Chondrocyte (in vitro differentiated cells): ENCODE results near the gene GRB7. TPM values are rescaled to one million over a fixed set of nuclear protein-coding genes. Genes with fewer than 3 reads are reported as not detected.

Source experiments
- DNase-seq: peaks from one replicate; pipeline ENCODE4 v3.0.0; 2021; ENCODE audit warnings: mixed read lengths, low spot score
- H3K27ac Mint-ChIP-seq: one replicate; pipeline ENCODE4 v1.8.0; 2021; ENCODE audit warnings: mild to moderate bottlenecking, moderate library complexity, mixed read lengths; ENCODE audit not compliant: unreplicated experiment
- H3K27me3 Mint-ChIP-seq: 2 replicates; pipeline ENCODE4 v1.8.0; 2021; ENCODE audit warnings: low read depth, mixed read lengths
- H3K36me3 Mint-ChIP-seq: 2 replicates; pipeline ENCODE4 v1.8.0; 2021; ENCODE audit warnings: low read depth, mixed read lengths
- H3K4me1 Mint-ChIP-seq: 2 replicates; pipeline ENCODE4 v1.8.0; 2021; ENCODE audit warnings: low read depth, mild to moderate bottlenecking, mixed read lengths
- H3K4me3 Mint-ChIP-seq: one replicate; pipeline ENCODE4 v1.8.0; 2021; ENCODE audit warnings: mild to moderate bottlenecking, moderate library complexity, mixed read lengths; ENCODE audit not compliant: unreplicated experiment
- H3K9me3 Mint-ChIP-seq: 2 replicates; pipeline ENCODE4 v1.8.0; 2021; ENCODE audit warnings: low read depth, mixed read lengths
- total RNA-seq: library from RNA; stranded (reverse); gene quantifications from 3 replicates; pipeline ENCODE4 v1.2.1, GENCODE V29; 2021
- TF ChIP-seq, protein P1 (sequence below): fragments of 200-600 bp; sonication (generic); IDR thresholded peaks from 2 replicates; pipeline ENCODE4 v1.5.0; 2021; ENCODE audit warnings: antibody characterized with exemption, mild to moderate bottlenecking, moderate library complexity

GRB7 gene
- total RNA-seq, 1 donor from 2014 or later, result not detected

DNA sequence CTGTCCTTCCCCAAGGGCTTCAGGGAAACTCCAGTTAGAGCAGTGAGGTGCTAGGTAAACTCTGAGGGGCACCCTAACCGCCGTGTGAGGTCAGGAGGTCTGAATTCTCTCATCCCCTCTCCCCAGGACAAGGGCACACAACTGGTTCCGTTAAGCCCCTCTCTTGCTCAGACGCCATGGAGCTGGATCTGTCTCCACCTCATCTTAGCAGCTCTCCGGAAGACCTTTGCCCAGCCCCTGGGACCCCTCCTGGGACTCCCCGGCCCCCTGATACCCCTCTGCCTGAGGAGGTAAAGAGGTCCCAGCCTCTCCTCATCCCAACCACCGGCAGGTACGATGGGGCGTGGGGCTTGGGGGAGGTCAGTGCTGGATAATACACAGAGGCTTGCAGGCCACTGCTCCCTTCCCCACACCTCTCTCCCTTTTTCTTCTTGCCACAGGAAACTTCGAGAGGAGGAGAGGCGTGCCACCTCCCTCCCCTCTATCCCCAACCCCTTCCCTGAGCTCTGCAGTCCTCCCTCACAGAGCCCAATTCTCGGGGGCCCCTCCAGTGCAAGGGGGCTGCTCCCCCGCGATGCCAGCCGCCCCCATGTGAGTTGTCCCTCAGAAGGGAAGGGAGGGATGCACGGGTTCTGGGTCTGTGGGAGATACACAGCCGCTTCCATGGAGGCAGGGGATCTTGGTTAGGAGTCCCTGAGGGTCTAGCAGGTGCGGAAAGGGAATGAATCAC, 4.6 kb downstream of the GRB7 start:
- no peaks in the 10 kb centered on the region for H3K9me3 Mint-ChIP-seq
- peaks cover 27% of the 10 kb centered on the region for H3K4me1 Mint-ChIP-seq
- no peak overlapping the region for H3K27ac Mint-ChIP-seq
- no peak overlapping the region for H3K4me3 Mint-ChIP-seq
- H3K36me3 Mint-ChIP-seq, result no peaks in the 10 kb centered on the region
- peaks cover 14% of the 10 kb centered on the region for H3K27me3 Mint-ChIP-seq
- TF ChIP-seq, protein P1, sequence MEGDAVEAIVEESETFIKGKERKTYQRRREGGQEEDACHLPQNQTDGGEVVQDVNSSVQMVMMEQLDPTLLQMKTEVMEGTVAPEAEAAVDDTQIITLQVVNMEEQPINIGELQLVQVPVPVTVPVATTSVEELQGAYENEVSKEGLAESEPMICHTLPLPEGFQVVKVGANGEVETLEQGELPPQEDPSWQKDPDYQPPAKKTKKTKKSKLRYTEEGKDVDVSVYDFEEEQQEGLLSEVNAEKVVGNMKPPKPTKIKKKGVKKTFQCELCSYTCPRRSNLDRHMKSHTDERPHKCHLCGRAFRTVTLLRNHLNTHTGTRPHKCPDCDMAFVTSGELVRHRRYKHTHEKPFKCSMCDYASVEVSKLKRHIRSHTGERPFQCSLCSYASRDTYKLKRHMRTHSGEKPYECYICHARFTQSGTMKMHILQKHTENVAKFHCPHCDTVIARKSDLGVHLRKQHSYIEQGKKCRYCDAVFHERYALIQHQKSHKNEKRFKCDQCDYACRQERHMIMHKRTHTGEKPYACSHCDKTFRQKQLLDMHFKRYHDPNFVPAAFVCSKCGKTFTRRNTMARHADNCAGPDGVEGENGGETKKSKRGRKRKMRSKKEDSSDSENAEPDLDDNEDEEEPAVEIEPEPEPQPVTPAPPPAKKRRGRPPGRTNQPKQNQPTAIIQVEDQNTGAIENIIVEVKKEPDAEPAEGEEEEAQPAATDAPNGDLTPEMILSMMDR, result no peak
- DNase-seq, result peak; percentile 58

DNA sequence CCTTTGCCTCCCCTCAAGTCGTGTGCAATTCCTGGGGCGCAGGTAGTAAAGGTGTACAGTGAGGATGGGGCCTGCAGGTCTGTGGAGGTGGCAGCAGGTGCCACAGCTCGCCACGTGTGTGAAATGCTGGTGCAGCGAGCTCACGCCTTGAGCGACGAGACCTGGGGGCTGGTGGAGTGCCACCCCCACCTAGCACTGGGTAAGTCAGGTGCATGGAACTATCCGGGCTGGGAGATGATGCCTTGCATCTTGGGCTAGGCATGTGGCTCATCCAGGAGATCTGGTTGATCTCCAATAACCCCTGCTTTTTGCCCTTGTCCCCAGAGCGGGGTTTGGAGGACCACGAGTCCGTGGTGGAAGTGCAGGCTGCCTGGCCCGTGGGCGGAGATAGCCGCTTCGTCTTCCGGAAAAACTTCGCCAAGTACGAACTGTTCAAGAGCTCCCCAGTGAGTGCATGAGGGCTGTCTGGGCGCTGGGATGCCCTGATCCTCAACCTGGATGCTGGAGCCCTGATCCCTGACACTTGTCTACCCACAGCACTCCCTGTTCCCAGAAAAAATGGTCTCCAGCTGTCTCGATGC, 5.2 kb downstream of the GRB7 start:
- no peak overlapping the region for H3K27ac Mint-ChIP-seq

DNA sequence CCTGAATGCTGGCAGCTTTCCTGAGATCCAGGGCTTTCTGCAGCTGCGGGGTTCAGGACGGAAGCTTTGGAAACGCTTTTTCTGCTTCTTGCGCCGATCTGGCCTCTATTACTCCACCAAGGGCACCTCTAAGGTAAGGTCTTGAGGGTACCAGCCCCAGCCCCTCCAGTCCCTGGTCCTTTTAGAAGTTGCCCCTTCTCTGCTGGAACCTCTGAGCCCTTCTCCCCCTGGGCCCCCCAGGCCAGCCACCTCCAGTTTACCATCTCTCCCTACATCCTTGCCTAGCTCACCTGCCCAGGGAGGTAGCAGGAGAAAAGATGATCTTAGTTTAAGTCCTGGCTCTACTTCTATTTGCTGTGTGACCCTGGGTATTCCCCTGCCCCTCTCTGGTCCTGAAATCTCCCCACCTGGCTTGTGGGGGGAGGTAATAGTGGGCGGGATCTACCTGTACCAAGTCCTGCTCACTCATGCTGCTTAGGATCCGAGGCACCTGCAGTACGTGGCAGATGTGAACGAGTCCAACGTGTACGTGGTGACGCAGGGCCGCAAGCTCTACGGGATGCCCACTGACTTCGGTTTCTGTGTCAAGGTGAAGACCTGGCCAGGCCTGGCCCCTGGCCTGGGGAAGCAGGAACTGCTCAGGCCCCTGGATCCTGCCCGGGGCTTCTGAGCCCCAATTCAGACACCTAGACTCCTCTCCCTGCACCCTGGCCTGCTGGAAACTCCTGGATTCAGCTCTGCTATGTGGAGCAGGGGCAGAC, 6.5 kb downstream of the GRB7 start:
- peak; percentile 68 for DNase-seq
- Mint-ChIP-seq H3K36me3 (no peaks in the 10 kb centered on the region), H3K9me3 (no peaks in the 10 kb centered on the region), H3K4me1 (peaks cover 18% of the 10 kb centered on the region), H3K4me3 (no peak overlapping the region), H3K27ac (no peak overlapping the region), H3K27me3 (peaks cover 10% of the 10 kb centered on the region)
- TF ChIP-seq, protein P1, result no peak

More for the DNA sequence above, 5.2 kb downstream of the GRB7 start:
- H3K4me1 Mint-ChIP-seq, result peaks cover 27% of the 10 kb centered on the region
- TF ChIP-seq, protein P1, result no peak
- H3K4me3 Mint-ChIP-seq, result no peak overlapping the region
- peak; percentile 63 for DNase-seq
- peaks cover 14% of the 10 kb centered on the region for H3K27me3 Mint-ChIP-seq
- no peaks in the 10 kb centered on the region for H3K9me3 Mint-ChIP-seq
- no peaks in the 10 kb centered on the region for H3K36me3 Mint-ChIP-seq

DNA sequence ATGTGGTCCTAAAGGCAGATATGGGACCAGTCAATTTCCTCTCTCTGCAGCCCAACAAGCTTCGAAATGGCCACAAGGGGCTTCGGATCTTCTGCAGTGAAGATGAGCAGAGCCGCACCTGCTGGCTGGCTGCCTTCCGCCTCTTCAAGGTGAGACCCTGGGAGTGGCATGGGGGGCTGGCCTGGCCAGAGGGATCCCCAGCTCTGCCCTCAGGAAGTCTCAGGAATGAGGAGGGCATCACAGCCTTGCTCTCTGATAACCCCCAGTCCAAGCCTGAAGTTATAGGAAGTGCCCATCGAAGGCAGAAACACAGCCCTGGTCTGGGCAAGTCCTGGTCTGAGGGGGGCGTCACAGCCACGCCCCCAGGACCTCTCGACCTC, 7.1 kb downstream of the GRB7 start:
- Mint-ChIP-seq H3K36me3 (no peaks in the 10 kb centered on the region), H3K27me3 (peaks cover 9% of the 10 kb centered on the region), H3K4me3 (no peak overlapping the region), H3K27ac (no peak overlapping the region), H3K4me1 (peaks cover 13% of the 10 kb centered on the region), H3K9me3 (no peaks in the 10 kb centered on the region)
- TF ChIP-seq, protein P1, result no peak
- DNase-seq, result peak; percentile 53
